GM21447 (cell line): ENCODE measurements around the gene SNX33.
"Not testable (repeated sequence)": the region's sequence is repeated elsewhere in the genome, so short reads cannot be mapped to it uniquely, and the experiment has no call there.

ENCODE experiments used
- ATAC-seq: cut with Tn5 transposase; IDR thresholded peaks from one replicate; pipeline ENCODE4 v1.9.1; 2021; ENCODE audit not compliant: unreplicated experiment

SNX33 gene

DNA sequence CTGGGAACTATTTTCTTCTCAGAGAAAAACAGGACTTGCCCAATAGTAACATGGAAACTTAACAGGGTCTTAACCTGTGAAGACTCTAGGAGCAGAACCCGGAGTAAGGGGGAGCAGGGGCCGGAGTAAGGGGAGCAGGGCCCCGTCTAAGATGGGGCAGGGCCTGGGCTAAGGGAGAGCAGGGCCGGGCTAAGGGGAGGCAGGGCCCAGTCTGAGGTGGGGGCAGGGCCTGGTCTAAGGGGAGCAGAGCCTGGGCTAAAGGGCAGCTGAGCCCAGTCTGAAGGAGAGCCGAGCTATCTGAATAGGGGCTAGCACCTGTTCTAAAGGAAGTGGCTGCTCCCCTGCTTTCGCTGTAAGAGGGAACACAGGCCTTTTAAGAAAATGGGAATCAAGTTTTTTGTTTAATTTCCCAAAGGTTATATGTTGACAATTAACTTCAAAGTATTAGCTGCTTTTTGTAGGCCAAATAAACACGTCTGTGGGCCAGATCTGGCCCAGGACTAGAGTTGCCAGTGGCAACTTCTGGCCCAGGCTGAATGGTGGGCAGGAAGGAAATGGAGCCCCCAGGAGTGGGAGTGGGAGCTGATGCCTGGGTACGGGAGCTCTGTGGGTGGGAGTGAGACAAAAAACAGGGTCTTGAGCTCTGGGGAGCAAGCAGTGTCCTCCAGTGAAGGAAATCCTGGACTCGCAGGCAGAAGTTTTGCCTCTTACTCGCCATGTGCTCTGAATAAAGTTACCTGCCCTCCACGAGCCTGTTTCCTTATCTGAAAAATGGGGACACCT is 32.5 kb downstream of the SNX33 start:
- no peak for ATAC-seq

DNA sequence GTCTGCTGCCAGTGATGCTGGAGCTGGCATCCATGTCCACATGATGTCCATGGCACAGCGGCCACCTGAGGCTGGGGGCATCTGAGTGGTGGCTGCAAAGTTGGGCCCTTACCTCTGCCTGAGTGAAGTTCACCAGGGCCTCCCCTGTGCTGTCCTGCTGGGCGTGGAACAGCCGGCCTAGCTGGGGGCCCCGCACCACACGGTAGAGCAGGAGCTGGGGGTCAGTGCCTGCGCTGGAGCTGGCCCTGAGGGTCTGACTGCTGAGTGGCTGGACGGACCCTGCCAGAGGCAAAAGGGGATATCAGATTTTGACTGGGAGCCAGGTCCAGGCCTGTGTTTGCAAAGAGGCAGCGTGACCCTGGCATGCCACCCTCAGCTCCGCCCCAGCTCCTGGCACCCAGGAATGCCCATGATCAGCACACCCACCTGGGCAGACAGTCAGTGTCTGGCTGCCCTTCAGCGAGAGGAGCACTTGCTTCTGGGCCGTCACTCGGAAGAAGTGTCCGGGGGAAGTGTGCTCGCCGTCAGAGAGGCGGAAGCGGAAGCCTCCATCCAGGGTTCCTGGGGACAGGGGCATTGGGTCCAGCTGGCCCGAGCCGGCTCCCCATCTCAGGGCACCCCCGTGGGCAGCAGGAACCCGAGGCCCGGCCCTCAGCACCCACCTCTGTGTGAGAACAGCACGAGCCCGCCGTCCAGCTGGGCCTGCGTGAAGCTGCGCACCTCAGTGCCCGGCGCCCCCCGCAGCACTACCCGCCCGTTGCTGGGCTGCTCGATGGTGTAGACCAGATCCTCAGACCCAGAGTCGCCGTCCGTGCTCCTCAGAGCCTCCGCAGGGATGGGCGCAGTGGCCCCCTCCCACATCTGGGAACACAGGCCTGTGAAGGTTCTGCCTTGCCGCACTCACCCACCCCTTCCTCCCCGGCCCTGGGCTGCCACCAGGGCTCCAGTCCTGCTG is 34.7 kb downstream of the SNX33 start:
- no peak for ATAC-seq

DNA sequence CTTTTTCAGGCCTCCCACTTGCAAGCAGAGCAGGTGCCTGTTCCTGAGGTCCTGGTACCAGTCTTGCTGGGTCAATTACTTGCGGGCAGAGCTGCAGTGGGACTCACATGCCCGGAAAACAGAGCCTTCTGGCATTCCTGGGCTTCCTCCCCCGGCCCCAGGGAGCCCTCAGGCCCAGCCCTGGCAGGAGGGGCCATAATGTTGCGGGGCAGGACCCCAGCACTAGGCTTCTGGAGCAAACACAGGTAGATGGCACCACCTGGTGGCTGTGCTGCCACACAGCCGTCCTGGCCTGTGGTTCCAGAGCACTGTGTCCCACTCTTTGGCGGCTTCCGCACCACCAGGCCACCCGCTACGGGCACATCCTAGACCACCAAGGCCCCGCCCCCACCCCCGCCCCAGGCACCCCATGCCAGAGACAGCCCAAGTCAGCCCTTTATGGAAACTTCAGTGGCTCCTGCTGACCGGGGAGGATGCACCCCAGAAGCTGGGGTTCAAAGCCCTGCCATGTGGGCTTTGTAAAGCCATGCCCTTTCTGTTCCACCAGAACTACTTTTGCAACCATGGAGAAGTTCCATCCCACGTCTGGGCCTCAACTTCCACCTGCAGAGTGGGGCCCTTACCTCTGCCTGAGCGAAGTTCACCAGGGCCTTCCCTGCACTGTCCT is 36.1 kb downstream of the SNX33 start:
- ATAC-seq: not testable (repeated sequence)

GRCh38 chr15:75684648-75685047 is 36.9 kb downstream of the SNX33 start:
- ATAC-seq: no peak

DNA sequence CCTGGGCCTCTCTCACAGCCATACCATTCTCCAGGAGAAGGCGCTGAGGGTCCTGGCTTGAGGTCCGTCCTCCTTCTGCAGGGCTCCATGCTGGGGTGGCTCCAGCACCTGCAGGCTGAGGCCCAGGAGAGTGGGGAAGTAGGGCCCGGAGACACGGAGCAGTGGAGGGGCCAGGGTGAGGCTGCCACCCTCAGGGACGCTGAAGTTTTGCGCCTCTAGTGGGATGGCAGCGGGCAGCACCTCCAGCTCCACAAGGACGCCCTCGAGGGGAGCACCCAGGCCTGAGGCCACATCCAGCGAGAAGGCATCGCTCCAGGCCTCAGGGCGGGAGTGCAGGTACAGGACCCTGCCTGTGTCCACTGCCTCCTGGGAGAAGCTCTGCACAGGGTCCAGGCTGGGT is 37.5 kb downstream of the SNX33 start:
- no peak for ATAC-seq

GRCh38 chr15:75686212-75686642 is 38.5 kb downstream of the SNX33 start:
- not testable (repeated sequence) for ATAC-seq

- ATAC-seq: no peak
Observed at GRCh38 chr15:75687486-75688277, 40.0 kb downstream of the SNX33 start.

DNA sequence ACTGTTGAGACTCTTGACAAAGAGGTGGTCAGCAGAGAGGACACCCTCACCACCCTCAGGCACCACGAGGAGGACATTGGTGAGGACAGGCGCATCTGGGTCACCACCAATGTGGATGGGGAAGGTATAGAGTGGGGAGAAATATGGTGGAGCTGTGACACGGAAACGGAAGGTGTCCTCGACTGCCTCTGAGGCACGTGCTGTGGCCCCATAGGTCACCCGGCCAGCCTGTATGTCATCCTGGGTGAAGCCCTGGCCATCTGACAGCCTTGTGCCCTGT is 40.5 kb downstream of the SNX33 start:
- ATAC-seq: no peak

- ATAC-seq: no peak
Observed at GRCh38 chr15:75688831-75689230, 41.1 kb downstream of the SNX33 start.

DNA sequence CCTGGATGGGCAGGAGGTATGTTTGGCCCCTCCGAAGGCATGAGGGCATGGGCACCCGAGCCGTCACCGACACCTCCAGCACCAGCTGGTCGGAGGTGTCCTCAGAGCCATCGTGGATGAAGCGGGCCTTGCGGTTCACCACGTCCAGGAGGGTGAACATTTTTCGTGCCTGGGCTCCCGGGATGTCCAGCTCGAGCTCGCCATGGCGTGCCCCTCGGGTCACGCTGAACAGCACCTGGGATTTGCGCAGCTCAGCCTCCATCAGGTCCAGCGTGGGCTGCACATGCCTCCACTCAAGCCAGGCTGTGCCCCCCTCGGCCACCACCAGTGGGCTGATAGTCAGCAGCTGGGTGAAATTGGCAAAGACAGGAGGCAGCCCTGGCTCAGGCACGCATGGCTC is 41.7 kb downstream of the SNX33 start:
- ATAC-seq: not testable (repeated sequence)

- not testable (repeated sequence) for ATAC-seq
Observed at GRCh38 chr15:75692311-75692710, 44.6 kb downstream of the SNX33 start.

DNA sequence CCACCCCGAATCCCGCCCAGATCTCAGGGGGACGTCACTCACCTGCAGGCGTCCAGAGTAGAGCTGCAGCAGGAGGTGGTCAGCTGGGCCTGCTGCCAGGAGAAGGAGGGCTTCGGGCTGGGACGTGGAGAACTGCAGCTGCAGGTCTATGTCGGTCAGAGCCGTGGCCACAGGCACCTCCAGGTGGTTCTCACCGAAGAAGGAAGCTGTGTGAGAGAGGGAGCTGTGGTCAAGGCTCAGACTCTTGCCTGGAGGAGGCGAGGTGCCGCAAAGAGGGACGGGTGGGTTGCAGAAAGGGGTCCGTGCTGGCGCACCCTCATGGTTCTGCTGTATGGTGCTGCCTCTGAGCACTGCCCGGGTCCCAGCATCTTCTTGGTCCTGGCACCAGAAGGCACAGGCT is 45.3 kb downstream of the SNX33 start:
- not testable (repeated sequence) for ATAC-seq

GRCh38 chr15:75693501-75694240 is 46.0 kb downstream of the SNX33 start:
- ATAC-seq: no peak

- ATAC-seq: no peak
Observed at GRCh38 chr15:75694241-75695182, 46.8 kb downstream of the SNX33 start.

GRCh38 chr15:75695220-75695619 is 47.5 kb downstream of the SNX33 start:
- ATAC-seq: no peak

DNA sequence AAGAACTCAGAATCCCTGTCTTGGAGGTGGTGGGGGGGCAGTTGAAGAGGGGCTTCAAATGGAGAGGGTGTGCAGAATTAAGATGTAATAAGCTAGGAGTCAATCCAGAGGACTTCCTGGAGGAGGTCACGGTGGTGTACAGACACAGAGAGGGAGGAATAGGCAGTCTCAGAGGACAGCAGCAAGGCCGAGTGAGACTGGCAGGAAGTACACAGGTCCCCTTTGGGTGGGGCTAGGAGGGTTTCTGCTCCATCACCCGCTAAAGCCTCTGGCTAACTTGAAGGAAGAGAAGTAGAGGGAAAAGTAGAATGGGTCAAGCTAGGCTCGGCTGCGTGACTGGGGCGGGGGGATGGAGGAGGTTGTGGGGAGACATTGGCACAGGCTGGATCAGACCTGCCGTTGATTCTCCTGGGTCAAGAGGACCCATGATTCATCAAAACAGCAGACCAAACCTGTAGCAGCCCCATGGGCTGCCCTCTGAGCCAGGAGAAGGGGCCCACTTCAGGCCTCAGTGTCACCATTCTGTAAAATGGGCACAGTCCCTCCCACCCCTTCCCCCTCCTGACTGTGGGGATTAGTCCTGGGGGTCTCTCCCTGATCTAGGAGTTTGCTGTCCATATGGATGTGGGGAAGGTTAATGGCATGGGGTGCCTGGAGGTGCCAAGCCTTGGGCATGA is 48.1 kb downstream of the SNX33 start:
- ATAC-seq: no peak

- no peak for ATAC-seq
Observed at GRCh38 chr15:75696311-75696720, 48.6 kb downstream of the SNX33 start.

DNA sequence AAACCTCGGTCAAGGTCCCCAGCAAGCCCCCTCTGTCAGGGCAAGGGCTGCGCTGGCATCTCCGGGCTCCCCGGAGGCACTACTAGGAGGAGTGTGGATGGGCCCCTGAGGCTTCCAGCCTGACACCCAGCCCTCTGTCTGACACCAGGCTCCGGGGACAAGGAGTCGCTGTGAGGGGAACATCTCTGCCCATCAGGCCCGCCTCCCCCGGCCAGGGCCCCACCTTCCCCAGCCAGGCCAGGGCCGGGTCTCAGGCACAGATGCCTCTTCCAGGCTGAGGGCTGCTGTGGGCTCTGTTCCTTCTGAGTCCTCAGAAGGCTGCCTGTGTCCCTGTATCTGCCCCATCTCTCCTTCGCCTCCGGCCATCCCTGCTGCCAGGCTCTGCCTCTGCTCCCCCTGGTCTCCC is 49.1 kb downstream of the SNX33 start:
- ATAC-seq: no peak
